HG02798 (cell line): ENCODE results near the gene NXT1.
A peak's percentile ranks its signal among the peaks of the same experiment; 100 is the strongest.

ENCODE experiments used
- ATAC-seq: cut with Tn5 transposase; IDR thresholded peaks from one replicate; pipeline ENCODE4 v1.9.1; 2021; ENCODE audit warnings: mild to moderate bottlenecking; ENCODE audit not compliant: unreplicated experiment, poor library complexity

Gene NXT1

DNA sequence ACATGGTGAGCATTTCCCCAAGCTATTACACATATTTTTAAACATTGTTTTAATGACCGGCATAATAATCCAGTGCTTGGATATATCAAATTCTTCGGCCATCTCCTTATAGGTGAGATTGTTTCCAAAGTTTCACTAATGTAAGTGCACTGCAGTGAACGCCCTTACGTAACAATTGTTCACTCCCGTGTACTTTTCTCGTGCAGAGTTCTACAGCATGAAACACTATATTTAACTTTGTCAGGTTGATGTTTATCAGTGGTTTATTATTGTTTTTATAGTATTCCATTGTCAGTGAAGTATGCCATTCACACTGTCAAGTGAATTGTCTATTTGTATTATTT lies 7.9 kb downstream of the NXT1 start:
- ATAC-seq, result no peak

DNA sequence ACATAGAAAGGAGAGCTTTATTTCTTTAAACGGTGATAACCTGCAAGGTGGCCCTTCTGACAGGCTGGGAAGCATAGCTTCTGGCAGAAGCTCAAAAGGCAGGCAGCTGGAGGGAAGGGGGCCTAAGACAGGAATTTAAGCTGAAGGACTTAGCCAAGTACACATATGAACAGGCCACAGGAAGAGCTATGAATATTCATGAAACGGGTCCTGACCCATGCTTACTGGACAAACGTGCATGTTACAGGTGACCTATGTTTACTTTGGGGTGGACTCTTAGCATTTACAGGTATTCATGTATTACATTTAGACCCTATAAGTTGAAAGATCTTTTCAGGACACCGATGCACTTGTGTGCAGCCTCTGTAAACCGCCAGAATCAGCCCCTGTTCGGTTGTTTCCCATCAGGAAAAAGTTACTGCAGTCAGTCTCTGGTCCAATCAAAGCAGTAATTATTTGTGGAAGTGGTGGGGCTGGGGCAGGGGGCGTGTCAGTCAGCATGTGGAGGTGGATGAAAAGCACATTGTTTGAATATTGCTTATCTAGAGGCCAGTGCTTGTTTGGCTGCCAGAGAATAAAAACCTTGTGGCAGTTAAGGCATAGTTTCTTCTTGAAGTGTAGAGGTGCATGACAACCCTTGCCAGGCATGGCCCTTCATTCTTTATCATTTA lies 8.5 kb downstream of the NXT1 start:
- ATAC-seq, result no peak

DNA sequence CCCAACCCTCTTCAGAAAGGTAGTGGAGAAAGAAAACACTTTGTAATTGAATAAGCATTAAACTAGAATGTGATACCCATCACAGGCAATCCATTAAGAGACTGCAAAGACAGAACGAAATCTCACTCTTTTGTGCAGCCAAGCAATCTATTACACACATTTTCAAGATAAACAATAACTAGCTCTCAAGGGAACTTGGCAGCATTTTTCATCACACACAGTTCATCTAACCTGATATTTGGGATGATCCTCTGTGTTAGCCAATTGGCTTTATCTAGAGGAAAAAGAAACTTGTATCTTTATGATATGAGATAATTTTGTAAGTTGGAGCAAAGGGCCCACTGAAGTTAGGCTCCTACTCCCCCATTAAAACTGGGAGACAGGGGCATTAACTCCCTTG lies 9.9 kb downstream of the NXT1 start:
- ATAC-seq, result no peak

DNA sequence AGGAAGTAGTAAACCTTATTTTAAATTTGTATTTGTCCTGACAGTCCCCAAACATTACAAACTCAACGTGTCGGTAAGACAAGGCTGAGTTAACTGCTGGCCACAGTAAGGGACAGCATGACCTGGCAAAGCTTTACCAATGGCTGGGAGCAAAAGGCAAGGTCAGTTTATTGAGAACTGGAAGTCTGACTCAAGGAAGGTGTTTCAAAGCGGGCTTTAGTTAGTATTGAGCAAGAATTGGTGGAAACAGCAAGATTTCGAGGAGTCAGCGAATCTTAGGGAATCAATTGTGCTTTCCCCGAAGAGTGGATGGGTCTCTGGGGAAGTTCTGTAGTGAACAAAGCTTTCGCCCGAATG lies 10.5 kb downstream of the NXT1 start:
- ATAC-seq, result no peak

DNA sequence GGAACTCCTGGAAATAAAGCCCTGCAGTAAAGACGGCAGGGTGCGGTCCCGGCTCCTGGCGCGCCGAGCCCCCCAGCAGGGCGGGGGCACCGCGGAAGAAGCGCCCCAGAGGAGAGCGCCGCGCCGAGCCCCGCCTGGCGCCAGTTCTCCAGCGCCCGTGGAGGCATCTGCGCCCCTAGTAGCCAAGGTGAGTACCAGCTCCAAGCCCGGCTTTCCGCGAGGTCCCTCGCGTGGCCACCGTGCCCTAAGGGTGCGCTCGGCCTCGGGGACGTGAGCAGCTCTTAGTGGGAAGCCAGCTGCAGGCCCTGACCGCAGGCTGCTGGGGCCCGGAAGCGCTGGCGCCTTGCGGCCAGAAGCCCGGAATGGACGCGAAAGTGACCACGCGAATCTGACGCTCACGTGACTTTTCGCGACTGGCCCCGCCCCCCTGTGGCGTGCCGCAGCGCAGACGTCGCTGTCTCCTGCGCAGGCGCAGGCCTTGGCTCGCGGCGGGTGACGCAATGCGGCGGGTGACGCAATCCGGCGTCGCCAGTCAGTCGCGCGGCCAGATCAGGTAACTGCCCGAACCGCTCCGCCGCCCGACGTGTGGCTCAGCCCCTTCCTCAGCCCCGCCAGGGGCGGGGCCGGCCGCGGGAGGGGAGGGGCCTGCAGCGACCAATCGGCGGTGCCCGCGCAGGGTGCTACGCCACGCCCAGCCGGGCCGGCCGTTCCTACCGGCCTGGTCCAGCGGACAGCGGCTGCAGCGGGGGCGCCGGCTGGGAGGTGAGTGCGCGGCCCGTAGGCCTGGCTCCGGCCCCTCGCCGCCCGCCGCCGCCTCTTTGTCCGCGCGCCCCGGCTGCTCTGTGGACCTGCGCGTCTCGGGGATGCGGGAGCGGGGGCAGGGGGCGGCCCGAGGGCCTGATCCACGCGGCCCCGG lies 11.1 kb downstream of the NXT1 start, which contains the start of gene GZF1:
TSS of gene GZF1 (plus strand) at position 707 of the 916 bp plus-strand sequence. CDS start 2,202 bp downstream, outside the sequence.
- peak; percentile 74 for ATAC-seq

DNA sequence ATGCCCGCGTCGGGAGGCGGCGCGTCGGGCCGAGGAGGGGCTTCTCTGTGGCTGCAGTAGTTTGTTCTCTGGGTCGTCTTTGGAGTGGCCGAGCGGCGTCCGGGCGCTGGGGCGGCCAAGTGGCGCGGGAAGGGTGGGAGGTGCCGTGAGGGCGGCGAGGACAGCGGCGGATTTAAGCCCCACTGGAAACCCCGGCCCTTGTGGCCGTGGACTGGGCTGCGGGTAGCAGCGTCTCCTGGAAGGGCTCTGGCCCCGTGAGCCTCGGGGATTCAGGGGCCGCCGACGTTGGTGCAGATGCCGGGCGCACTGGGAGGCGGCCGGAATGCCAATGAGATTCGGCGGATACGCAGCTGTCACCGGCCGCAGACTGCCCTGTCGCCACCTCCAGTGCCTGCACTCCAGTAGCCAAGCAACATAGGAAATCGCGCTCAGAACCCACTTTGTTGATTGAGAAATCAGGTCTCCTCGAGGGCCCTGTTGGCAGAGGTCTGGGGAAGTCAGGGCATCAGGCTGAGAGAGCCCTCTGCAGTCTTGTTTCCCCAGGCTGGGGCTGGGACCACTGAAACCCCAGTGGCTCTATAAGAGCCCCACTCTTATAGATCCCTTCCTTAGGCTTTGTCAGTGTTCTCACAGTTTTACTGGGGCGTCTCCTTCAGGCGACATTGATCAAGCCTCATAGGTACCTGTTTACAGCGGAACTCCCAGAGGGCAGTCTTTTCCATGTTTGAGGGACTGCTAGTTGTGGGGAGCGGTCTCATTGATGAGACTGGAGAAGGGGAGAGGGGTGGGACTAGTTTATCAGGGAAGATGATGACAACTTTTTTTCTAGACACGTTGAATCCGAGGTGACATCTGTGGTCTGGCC lies 12.0 kb downstream of the NXT1 start:
- peak; percentile 13 for ATAC-seq

DNA sequence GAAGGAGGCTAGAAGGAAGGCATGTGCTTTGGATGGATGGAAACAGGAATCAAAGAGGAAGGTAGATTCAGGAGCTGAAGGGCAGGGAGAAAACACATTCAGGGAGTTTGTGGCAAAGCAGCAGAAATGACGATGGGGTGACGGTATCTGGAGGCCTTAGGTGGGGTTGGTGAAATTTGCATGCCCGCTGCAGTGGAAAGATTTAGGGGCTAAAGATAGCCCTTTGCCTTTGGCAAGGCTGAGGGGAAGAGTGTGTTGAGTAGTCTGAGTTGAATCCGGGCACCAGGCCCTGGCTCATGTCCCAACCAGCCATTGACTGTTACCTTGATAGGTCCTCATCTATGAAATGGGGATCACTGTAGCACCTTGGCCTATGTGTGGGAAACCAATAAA lies 12.7 kb downstream of the NXT1 start:
- ATAC-seq, result no peak

DNA sequence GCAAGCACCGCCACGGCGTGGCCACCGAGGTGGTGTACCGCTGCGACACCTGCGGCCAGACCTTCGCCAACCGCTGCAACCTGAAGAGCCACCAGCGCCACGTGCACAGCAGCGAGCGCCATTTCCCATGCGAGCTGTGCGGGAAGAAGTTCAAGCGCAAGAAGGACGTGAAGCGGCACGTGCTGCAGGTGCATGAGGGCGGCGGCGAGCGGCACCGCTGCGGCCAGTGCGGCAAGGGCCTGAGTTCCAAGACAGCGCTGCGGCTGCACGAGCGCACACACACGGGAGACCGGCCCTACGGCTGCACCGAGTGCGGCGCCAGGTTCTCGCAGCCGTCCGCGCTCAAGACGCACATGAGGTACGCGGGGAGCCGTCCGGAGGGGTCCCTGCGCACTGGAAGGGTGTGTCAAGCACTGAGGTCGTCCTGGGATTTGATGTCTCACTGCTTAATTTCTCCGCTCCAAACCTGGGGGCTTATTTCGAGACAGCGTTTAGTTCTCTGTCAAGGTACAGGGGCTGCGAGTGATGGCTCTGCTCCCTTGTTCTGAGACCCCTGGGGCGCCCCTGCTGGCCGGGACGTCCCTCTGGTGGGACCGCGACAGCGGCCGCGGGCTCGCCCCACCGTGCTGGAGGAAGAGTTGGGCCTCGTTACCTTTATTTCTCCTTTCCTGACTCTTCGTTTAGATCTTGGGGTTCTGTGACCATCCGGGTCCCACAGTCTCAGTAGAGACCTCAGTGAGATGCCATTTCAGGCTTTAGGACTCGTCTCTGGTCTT lies 15.0 kb downstream of the NXT1 start:
- ATAC-seq, result no peak

DNA sequence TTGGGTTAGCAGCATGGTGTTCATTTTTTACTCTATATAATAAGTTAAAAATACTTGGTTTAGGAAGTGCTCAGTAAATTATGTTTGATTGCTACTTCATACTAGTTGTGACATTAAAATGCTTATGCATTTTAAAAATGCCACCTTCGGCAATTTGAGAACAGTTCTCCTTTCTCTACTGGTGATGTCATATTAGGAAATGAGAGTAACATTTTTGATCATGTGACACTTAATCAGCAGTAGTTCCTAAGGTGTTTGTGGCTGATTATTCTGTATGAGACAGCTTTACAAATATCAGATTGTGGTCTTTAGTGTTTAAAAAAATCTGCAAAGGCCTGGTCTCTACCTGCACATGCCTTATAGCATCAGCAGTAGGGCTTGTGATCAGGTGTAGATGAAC lies 15.8 kb downstream of the NXT1 start:
- no peak for ATAC-seq

DNA sequence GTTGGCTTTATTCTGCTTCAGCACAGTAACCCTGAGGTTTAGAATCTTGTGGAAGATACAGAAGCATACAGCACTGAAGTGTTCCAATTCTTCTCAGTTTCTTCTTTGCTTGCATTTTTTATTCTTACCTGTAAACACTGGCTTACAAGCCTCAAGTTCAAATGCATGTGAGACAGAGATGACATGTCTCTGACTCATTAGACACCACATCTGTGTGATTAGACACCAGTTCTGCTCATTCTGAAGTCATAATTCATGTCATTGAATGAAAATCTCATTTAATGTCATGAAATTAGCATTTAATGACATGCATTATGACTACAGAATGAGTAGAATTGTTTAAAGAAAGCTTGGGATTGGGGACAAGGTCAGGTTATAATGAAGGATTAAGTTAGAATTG lies 17.2 kb downstream of the NXT1 start:
- ATAC-seq, result no peak

DNA sequence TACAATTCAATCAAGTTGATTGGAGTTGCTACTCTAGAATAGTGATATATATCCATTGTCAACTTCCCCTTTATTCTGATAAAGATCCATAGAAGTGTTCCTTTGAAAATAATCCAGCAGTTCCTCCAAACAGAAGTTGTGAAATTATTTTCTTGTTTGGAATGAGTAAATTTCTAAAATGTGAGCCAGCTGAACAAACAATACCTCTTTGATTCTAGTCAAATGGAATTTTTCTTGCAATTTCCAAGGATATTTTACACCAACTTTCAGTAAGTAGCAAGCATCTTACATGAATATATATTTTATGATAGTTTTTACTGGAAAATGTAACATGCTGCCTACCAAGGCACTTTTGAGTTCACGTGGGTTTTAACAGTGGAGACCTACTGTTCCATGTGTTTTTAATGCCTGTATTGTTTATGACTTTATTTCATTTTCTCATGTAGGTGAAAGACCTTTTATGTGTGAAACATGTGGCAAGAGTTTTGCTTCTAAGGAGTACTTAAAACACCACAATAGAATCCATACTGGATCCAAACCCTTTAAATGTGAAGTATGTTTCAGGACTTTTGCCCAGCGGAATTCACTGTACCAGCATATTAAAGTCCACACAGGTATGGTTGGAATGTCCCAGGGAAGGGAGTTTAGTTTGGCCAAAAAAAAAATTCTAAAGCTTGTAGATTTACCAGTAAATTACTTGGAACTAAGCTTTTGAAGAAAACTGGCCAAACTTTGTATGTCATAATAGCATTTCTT lies 17.9 kb downstream of the NXT1 start:
- ATAC-seq, result no peak

DNA sequence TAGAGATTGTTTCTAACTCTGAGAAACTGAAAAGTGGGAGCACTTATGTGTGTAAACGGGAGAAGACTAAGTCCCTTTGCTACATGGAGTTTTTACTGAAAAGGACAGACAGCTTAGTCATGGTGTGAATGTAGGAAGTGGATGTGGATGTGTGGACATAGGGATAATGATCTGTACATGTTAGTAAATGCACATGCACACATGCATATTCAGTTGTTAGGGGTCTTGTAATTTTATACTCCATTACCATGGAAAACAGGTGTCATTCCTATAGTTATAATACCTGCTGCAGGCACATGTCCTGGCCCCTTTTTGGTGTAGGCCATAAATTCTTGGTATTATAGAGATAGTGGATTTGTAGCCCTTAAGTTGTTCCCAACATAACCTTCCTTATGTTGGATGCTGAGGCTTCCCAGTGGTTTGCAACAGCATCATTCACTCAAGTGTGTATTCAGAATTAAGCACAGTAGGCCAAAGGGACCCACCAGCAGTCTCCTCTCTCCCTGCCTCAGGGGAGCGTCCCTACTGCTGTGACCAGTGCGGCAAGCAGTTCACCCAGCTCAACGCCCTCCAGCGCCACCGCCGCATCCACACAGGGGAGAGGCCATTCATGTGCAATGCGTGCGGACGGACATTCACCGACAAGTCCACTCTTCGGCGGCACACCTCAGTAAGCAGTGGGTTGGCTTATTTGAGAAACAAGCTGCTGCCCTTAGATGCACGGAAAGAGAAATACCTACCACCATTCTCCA lies 18.7 kb downstream of the NXT1 start:
- ATAC-seq, result no peak

DNA sequence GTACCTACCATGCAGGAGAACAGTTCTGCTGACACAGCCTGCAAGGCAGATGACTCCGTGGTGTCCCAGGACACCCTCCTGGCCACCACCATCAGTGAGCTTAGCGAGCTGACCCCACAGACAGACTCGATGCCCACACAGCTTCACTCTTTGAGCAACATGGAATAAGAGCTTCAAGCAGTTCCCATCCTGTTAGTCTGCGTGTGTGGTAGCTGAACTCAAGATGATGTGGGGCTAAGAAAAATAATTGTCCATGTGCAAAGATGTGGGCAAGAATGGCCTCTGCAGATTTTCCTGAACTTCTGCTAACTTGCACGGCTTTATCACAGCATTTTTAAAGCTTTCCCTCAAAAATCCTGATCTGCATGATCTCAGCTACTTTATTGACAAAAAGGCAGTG lies 19.7 kb downstream of the NXT1 start:
- ATAC-seq, result no peak

DNA sequence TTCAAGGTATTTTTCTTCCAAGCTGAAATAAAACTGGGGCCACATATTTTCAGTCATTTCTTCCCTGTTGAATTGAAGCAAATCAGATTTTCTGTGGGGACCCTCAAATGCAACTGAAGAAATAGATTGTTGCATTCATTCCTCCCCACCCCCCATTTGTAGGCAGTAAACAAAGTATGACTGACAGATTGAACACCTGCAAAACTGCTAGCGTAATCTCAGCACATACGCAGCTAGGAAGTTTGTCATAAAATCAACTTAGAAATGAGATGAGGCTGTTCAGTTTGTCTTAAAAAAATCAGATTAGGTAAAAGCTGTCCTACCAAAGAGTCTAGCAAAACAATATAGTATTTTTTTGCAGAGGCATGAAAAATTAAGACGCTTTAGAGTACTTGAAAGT lies 20.3 kb downstream of the NXT1 start:
- no peak for ATAC-seq

DNA sequence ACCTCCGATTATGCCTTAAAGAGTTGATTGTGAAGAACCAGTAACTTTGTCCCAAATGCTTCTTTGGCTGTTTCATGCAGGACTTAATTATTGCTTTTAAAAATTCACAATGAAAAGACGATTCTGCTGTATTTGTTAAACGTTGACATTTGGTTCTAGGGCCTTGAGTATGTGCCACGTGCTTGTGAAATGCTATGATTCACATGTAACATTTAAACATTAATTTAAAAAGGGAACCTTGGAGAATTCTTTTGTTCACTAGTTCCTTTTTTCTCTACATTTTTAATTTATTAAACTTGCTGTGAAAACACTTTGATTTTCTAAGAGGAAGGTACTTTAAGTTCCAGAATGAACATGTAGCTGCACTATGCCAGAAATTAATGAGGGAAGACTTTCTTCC lies 20.9 kb downstream of the NXT1 start:
- no peak for ATAC-seq

DNA sequence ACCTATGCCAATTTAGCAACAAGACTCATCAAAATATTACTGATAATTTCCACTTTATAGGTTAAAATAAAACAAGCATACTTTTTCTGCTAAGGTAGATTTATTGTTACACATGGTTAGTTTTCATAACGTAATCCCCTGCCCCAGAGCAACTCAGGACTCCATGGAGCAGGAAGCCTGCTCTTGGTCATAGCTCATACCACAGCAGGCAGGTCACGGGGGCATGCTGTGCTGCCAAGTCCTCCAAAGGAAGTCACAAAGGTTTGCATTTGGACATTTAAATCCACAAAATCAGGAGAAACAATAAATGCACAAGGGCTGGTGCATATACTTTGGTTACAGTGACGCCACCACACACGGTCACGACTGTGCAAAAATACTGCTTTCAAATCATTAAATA lies 23.9 kb downstream of the NXT1 start:
- ATAC-seq, result no peak

DNA sequence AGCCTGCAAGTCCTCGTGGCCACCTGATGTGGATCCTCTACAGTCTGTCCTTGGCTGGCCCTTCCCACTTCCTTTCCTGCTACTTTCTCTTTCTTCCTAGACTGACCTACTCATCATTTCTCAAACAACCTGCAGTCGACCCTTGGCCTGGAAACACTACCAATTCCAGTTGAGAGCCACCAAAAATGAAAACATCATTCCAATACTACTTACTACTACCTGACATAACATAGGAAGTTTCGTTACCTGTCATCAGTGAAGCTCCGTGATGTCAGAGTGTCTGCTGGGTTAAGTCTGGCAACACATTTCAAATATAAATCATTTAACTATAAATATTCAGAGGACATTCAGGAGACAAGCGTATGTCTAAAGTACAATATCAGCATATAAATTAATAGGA lies 25.2 kb downstream of the NXT1 start:
- no peak for ATAC-seq

DNA sequence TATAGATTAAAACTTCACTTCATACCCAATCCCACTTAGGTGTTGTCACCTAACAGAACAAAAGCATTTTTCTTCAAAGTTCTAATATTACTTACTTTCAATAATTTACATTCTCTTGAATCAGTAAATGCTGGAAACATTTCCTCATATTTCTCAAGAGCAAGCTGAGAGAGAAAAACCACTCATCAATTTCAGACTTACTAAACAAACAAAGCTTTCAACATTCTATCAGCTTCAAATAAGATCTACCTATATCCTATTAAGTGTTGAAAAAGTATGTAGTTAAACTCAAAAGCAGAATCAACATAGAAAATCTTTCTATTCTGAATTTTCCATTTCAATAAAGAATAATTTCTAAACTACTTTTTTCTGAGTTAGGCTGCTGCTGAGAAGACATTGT lies 29.2 kb downstream of the NXT1 start:
- no peak for ATAC-seq

DNA sequence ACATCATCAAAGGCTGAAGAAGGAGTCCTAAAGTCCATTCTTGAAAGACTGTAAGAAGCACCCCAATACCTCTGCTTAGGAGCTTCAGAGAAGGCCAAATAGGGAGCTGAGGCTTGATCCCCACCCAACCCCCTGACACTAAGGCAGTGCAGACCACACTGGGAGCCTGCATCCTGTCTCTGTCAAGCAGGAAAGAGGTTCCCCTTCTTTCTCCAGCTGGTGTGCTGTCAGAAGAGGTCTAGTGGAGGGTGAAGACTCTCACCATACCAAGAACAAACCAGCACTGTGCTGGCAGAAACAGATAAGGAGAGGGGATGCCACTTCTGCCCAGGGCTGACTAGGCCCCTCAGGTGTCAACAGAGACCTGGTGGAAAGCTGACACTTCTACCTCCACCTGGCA lies 31.3 kb downstream of the NXT1 start:
- ATAC-seq, result no peak
